Epithelial cell of proximal tubule (primary cell): Measurements from ENCODE around the gene SNRPD2. TPM values are rescaled to one million over a fixed set of nuclear protein-coding genes. Genes with fewer than 3 reads are reported as not detected.
A peak's percentile ranks its signal among the peaks of the same experiment; 100 is the strongest.

Experiments
- DNase-seq: peaks from one replicate; pipeline ENCODE4 v3.0.0-alpha.2; 2011; ENCODE audit warnings: low read depth
- H3K4me3 ChIP-seq: 2 replicates; pipeline ENCODE4 v1.5.1; 2011; ENCODE audit warnings: low read depth, mild to moderate bottlenecking, low read length
- CTCF ChIP-seq: conservative IDR thresholded peaks from 2 replicates; pipeline ENCODE4 v1.5.1; 2012; ENCODE audit warnings: low read depth, mild to moderate bottlenecking, low read length
- total RNA-seq: library from RNA; depleted of rRNA; stranded (reverse); fragments of >200 nt; gene quantifications from 2 replicates; pipeline ENCODE4 v1.2.3, GENCODE V29; 2015

Gene SNRPD2
- total RNA-seq, 1 donor from 2014 or later = 331 TPM

DNA sequence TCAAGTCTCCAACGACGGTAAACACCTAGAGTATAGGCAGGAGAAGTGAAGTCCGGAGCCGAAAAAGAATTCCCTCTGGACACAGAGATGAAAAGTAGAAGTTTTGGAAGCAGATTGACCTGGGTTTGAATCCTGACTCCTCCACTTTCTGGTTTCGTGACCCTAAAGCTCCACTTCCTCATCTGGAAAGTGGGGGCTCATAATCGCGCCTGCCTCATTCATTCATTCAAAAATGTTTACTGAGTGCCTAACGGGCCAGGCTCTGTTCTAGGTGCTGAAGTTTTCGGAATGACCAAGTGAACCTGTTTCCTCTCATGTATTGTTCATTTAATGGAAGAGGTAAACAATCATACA is 45.4 kb downstream of the SNRPD2 start:
- DNase-seq = no peak
- peak overlapping the region; percentile 51 for H3K4me3 ChIP-seq
- no peak for TF ChIP-seq CTCF

DNA sequence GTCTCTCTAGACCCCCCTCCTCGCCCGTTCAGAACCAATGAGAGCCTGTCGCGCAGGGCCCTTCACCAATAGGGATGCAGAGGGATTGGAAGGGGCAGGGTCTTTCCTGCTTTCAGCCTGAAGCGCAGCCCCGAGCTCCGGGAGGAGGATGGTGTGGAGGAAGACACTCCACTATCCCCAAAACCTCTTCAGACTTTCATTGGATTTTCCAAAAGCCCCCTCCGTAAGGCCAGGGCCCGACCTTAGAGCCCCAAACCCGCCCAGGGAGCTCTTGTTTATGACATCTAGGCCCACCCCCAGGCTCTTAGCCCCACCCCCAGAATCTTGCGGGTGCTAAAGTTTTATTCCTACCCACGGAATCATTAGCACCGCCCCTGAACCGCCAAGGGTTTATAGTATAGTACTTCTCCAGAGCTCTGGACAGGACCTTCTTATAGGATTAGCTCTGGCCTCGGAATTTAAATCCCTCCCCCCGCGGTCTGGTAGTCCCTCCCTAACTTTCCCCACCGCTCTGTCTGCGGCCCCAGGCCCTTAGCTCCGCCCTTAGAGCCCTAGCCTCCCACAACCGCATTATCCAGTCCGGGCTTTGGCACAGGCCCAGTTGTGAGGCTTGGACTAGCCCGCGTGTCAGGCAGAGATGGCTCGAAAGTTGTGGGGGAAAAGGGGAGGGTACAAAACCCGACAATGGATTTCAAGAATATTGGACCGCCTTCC is 46.0 kb downstream of the SNRPD2 start:
- no peak for TF ChIP-seq CTCF
- peak overlapping the region; percentile 51 for H3K4me3 ChIP-seq
- no peak for DNase-seq

GRCh38 chr19:45645068-45645630 is 46.6 kb downstream of the SNRPD2 start:
- peak overlapping the region; percentile 51 for H3K4me3 ChIP-seq
- no peak for DNase-seq
- no peak for TF ChIP-seq CTCF

GRCh38 chr19:45643927-45644771 is 47.6 kb downstream of the SNRPD2 start:
- H3K4me3 ChIP-seq = no peak overlapping the region
- TF ChIP-seq CTCF = no peak

GRCh38 chr19:45643024-45643926 is 48.5 kb downstream of the SNRPD2 start:
- no peak for DNase-seq
- TF ChIP-seq CTCF = peak; percentile 97
- H3K4me3 ChIP-seq = no peak overlapping the region

More at GRCh38 chr19:45643927-45644771, 47.6 kb downstream of the SNRPD2 start:
- DNase-seq = no peak

DNA sequence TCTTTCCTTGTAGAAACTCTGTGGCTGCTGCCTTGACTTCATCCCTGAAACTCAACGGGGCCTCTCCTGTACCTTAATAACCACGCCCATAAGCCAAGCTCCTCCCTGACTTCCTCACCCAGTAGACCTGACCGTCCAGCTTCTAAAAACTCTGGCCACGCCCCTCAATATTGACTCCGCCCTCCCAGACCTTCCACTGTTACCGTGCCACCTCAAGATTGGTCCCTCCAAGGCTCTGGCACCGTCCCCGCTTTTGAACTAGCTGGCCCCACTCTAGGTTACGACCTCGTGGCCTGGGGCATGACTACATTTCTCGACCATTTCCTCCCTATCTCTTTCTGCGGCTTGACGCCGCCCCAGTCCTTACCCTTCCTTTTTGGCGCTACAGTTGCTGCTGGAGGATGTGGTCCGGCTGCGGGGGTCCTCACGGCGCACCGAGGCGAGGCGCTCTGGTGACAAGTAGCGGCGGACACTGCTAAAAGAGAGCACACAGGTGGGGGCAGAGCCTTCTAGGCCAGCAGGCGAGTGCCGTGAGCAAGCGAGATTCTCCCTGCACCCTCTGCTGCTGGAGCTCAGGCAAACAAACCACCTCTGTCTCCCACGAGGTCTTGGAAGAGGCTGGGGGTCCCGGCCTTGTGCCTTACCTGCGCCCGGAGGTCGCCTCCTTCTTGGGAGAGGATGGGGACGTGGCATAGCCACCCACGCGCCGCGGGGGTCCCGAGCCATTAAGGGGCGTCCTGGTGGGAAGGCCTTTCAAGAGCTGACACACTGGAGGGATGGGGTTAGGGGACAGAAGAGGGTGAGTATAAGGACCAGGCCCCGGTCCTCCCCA is 50.3 kb downstream of the SNRPD2 start:
- peak overlapping the region; percentile 47 for H3K4me3 ChIP-seq
- TF ChIP-seq CTCF = no peak
- DNase-seq = no peak
